Activated CD4-positive, alpha-beta T cell treated with anti-CD3 and anti-CD28 coated beads for 36 hours (primary cell): ENCODE data around the gene C9orf85. TPM values are rescaled to one million over a fixed set of nuclear protein-coding genes. Genes with fewer than 3 reads are reported as not detected.

ENCODE experiments used
- ATAC-seq: fragments of 200-7000 bp; cut with Tn5 transposase; one replicate; pipeline ENCODE4 v1.10.0; 2021; ENCODE audit warnings: mild to moderate bottlenecking, moderate library complexity
- CTCF ChIA-PET: fragments of 350-600 bp; sonication (Branson Sonifier 250); formaldehyde crosslinking; loops from one replicate; lab custom pipeline; 2021; ENCODE audit warnings: antibody characterized with exemption; lab: Charles Lee
- POLR2A ChIA-PET: fragments of 350-600 bp; sonication (Branson Sonifier 250); formaldehyde crosslinking; loops from one replicate; lab custom pipeline; 2021; ENCODE audit warnings: antibody characterized with exemption, inconsistent platforms; lab: Charles Lee
- DNase-seq: peaks from one replicate; pipeline ENCODE4 v3.0.0-alpha.2; 2020
- H3K27ac Mint-ChIP-seq: one replicate; pipeline ENCODE4 v1.8.0; 2021; ENCODE audit warnings: mixed read lengths
- H3K27me3 Mint-ChIP-seq: one replicate; pipeline ENCODE4 v1.8.0; 2021; ENCODE audit warnings: mixed read lengths
- H3K36me3 Mint-ChIP-seq: one replicate; pipeline ENCODE4 v1.8.0; 2021; ENCODE audit warnings: low read depth, mixed read lengths
- H3K4me1 Mint-ChIP-seq: one replicate; pipeline ENCODE4 v1.8.0; 2021; ENCODE audit warnings: mixed read lengths
- H3K4me3 Mint-ChIP-seq: one replicate; pipeline ENCODE4 v1.8.0; 2021; ENCODE audit warnings: mild to moderate bottlenecking, moderate library complexity, mixed read lengths
- H3K9me3 Mint-ChIP-seq: one replicate; pipeline ENCODE4 v1.8.0; 2021; ENCODE audit warnings: low read depth, mixed read lengths
- intact Hi-C, 2 experiments: fragments of 100-400 bp; cut with DNase I in 1 of 2; cut with micrococcal nuclease in 1 of 2; formaldehyde crosslinking; loops; one replicate each; pipeline versions ENCODE4 v1.14.2 to v1.15.1; 2022 to 2024; cut with DNase I, micrococcal nuclease
- total RNA-seq, 2 experiments: library from RNA; stranded (reverse); gene quantifications; one replicate each; pipeline ENCODE4 v1.2.3, GENCODE V29; 2021

The C9orf85 gene
- total RNA-seq, 2 experiments from 2014 or later, result 10.2 to 10.4 TPM

DNA sequence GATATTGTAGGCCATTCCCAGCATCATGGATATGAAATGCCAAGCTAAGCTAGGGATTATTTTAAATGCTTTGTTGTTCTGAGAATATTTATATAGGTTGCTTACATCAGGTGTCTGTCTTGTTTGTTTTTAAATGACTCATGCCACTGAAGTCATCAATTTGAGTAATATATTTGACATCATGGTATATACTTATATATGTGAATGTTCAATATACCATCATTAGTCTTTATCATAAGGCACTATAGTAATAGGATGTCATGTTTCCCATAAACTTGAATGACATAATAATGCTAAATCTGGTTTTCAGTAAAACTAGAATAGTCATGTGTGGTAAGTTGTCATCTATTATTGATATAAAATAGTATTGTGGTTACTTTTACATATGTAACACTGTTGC lies 13.1 kb downstream of the C9orf85 start:
- intact Hi-C loops, result no loop called here
- Mint-ChIP-seq H3K9me3 (no peaks in the 10 kb centered on the region), H3K4me1 (peaks cover 4% of the 10 kb centered on the region), H3K36me3 (peaks cover 17% of the 10 kb centered on the region), H3K27ac (no peak overlapping the region), H3K27me3 (no peaks in the 10 kb centered on the region), H3K4me3 (no peak overlapping the region)
- ATAC-seq (no peak), DNase-seq (no peak)
- CTCF ChIA-PET, result interaction anchor here (1.4 kb wide), 1 partner anchor 13 kb away, joined by 3 read pairs; the partner anchor contains the start of genes ABHD17B and C9orf85
- POLR2A ChIA-PET, result no interaction called here

DNA sequence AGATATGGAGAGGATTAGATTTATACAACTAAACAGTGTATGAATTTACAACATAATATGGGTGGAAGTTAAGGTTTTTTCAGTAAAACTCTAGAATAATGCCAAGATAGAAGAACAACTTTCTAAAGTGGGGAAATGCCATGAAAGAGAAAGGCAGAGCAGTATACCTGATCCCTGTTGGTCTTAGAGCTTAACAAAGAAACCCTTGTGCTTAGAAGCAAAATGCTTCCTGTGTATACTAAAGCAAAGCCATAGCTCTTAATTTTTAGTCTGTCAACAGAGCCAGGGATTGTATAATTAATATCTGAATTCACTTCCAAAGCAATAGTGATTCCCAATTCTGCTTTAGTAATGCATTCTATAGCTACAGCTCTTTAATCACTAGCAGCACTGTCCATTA lies 14.4 kb downstream of the C9orf85 start:
- no peaks in the 10 kb centered on the region for H3K9me3 Mint-ChIP-seq
- no peak overlapping the region for H3K27ac Mint-ChIP-seq
- H3K36me3 Mint-ChIP-seq, result peaks cover 19% of the 10 kb centered on the region
- H3K27me3 Mint-ChIP-seq, result no peaks in the 10 kb centered on the region
- ChIA-PET CTCF (interaction anchor here (0.9 to 1.5 kb wide), 4 partner anchors 9 to 107 kb away, joined by 3 to 5 read pairs (median 3); partner anchors contain the start of genes ABHD17B and C9orf85), POLR2A (no interaction called here)
- intact Hi-C loops, result no loop called here
- no peak for ATAC-seq
- H3K4me1 Mint-ChIP-seq, result peaks cover 4% of the 10 kb centered on the region
- no peak overlapping the region for H3K4me3 Mint-ChIP-seq
- DNase-seq, result no peak

DNA sequence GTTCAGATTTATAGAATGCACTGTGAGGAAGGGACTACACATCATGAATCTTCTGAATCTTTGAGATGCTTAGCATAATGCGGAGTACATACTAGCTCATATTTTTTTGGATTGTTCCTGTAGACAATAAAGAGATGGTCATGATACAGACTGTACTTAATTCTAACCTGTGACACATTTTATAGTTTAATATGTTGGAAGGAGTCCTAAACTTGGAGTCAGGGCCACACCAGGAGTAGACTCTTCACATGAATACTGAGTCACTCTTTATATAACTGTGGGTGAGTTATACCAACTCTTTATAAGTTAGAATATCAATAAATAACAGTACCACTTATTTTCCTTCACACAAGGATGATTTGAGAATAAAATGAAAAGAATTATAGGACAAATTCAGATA lies 16.9 kb downstream of the C9orf85 start:
- Mint-ChIP-seq H3K9me3 (no peaks in the 10 kb centered on the region), H3K4me3 (no peak overlapping the region), H3K4me1 (no peaks in the 10 kb centered on the region), H3K27me3 (no peaks in the 10 kb centered on the region), H3K36me3 (peaks cover 10% of the 10 kb centered on the region), H3K27ac (no peak overlapping the region)
- ChIA-PET CTCF (interaction anchor here (0.6 kb wide), 1 partner anchor 21 kb away, joined by 3 read pairs; no protein-coding TSS in a partner anchor), POLR2A (no interaction called here)
- DNase-seq (no peak), ATAC-seq (no peak)
- intact Hi-C loops, result no loop called here

DNA sequence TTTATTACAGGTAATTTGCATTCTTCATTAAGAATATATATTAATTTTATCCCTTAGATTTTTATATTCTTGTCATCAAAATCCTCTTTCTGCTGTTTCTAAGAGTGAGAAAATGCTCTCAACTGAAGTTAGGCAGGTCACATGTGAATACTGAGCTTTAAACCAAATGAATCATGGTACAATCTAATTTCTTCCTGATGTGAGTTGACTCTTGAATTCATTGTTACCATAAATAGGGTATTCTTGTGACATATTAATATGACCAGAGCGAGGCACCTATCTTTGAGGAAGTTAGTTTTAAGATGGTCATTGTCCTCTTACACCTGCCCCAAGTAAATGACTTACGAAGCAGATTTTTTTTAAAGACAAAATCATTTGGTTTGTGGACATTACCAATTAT lies 17.4 kb downstream of the C9orf85 start:
- Mint-ChIP-seq H3K4me3 (no peak overlapping the region), H3K36me3 (peaks cover 8% of the 10 kb centered on the region), H3K27ac (no peak overlapping the region), H3K4me1 (no peaks in the 10 kb centered on the region), H3K9me3 (no peaks in the 10 kb centered on the region), H3K27me3 (no peaks in the 10 kb centered on the region)
- ATAC-seq, result no peak
- no peak for DNase-seq
- POLR2A ChIA-PET, result no interaction called here
- intact Hi-C loops, result no loop called here
- CTCF ChIA-PET, result interaction anchor here (0.6 kb wide), 1 partner anchor 21 kb away, joined by 3 read pairs; no protein-coding TSS in a partner anchor

DNA sequence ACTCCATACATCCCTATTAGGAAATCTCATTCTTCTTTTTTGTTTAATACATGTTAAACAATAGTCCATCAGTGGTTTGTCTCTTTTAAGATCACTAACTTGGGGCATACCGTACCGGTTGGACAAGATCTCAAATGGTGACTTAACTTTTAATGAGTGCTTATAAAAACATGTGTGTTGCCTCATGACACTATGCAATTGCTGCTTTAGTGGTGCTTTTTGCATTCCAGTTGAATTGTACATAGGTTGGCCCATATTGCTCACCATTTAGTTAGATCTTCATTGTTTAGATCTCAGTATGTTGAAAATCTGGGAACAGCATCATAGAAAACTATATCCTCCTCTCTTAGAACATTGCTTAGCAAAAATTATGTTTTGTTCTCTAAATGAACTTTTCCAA lies 17.8 kb downstream of the C9orf85 start:
- peaks cover 6% of the 10 kb centered on the region for H3K36me3 Mint-ChIP-seq
- H3K27me3 Mint-ChIP-seq, result no peaks in the 10 kb centered on the region
- no peaks in the 10 kb centered on the region for H3K9me3 Mint-ChIP-seq
- H3K4me1 Mint-ChIP-seq, result no peaks in the 10 kb centered on the region
- POLR2A ChIA-PET, result no interaction called here
- CTCF ChIA-PET, result no interaction called here
- no peak overlapping the region for H3K27ac Mint-ChIP-seq
- intact Hi-C loops, result no loop called here
- DNase-seq, result no peak
- no peak for ATAC-seq
- no peak overlapping the region for H3K4me3 Mint-ChIP-seq

DNA sequence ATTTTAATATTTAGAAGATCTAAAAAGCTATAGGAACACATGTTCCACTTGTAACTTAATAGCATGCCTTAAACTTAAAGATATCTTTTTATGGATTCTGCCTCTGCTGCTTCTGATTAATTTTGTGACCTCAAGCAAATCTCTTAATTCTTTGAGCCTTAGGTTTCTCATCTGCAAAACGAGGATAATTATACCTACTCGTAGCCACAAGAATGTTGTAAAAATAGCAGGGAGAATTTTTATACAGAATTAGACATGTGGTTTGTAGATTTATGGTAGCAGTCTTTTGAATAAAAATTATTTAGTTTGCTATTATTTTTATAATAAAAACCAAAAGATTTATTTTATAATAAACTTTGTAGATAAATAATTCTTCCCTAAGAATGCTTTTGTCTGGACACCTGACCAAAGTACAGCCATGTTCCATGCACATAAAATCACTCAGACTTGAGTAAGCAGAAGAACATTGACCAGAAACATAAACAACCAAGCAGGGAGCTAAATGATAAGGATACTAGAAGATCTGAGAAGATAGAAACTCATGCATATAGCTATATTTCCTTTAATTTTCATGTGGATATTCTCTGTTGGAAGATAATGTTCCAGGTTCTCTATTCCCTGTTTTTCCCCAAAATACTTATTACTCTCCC lies 18.5 kb downstream of the C9orf85 start:
- DNase-seq, result no peak
- no peaks in the 10 kb centered on the region for H3K4me1 Mint-ChIP-seq
- no peak for ATAC-seq
- H3K27me3 Mint-ChIP-seq, result no peaks in the 10 kb centered on the region
- intact Hi-C loops, result no loop called here
- ChIA-PET CTCF (no interaction called here), POLR2A (no interaction called here)
- H3K36me3 Mint-ChIP-seq, result peaks cover 4% of the 10 kb centered on the region
- no peak overlapping the region for H3K4me3 Mint-ChIP-seq
- no peaks in the 10 kb centered on the region for H3K9me3 Mint-ChIP-seq
- no peak overlapping the region for H3K27ac Mint-ChIP-seq

DNA sequence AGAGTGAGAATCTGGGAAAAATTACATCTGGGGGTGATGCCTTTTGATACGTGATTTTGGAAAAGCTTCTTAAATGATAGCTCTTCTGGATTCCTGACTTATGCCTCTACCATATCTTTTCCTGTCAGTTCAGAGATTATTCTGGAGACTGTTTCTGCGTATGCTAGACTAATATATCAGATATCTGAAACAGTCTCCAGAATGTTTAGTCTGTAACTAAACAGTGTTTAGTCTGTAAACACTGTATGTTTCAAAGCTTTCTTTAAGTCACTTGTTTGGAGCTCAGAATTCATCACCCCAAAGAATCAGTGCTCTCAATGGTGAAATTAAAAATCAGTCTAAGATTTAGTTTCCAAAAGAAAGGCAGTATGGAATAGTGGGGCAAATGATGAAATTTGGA lies 19.7 kb downstream of the C9orf85 start:
- H3K4me1 Mint-ChIP-seq, result peaks cover 7% of the 10 kb centered on the region
- POLR2A ChIA-PET, result no interaction called here
- no peak overlapping the region for H3K4me3 Mint-ChIP-seq
- DNase-seq, result no peak
- CTCF ChIA-PET, result interaction anchor here (0.6 to 1.3 kb wide), 2 partner anchors 90 to 645 kb away, joined by 3 read pairs; no protein-coding TSS in a partner anchor
- no peaks in the 10 kb centered on the region for H3K27me3 Mint-ChIP-seq
- no peak for ATAC-seq
- H3K27ac Mint-ChIP-seq, result no peak overlapping the region
- H3K9me3 Mint-ChIP-seq, result no peaks in the 10 kb centered on the region
- peaks cover 4% of the 10 kb centered on the region for H3K36me3 Mint-ChIP-seq
- intact Hi-C loops, result no loop called here

DNA sequence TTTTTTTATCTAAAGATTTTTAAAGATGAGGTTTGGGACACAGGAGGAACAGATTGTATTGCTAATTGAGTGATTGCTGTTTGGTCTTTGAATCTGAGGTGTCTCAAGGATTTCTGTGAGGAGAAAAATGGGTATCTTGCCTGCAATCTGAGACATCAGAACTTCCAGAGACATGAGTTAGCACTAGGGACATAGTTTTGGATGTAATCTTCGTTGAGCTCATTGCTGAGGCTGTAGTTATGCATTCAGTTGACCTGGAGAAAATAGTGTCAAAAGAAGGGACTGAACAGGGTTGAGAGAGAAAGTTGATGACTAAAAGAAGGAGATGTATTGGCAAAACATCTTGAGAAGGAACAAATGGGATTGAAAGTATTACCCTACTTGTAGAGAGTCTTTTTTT lies 24.6 kb downstream of the C9orf85 start:
- ChIA-PET CTCF (no interaction called here), POLR2A (no interaction called here)
- ATAC-seq (no peak), DNase-seq (no peak)
- intact Hi-C loops, result no loop called here
- H3K36me3 Mint-ChIP-seq, result no peaks in the 10 kb centered on the region
- H3K27ac Mint-ChIP-seq, result no peak overlapping the region
- peaks cover 17% of the 10 kb centered on the region for H3K4me1 Mint-ChIP-seq
- no peaks in the 10 kb centered on the region for H3K9me3 Mint-ChIP-seq
- no peaks in the 10 kb centered on the region for H3K27me3 Mint-ChIP-seq
- no peak overlapping the region for H3K4me3 Mint-ChIP-seq

DNA sequence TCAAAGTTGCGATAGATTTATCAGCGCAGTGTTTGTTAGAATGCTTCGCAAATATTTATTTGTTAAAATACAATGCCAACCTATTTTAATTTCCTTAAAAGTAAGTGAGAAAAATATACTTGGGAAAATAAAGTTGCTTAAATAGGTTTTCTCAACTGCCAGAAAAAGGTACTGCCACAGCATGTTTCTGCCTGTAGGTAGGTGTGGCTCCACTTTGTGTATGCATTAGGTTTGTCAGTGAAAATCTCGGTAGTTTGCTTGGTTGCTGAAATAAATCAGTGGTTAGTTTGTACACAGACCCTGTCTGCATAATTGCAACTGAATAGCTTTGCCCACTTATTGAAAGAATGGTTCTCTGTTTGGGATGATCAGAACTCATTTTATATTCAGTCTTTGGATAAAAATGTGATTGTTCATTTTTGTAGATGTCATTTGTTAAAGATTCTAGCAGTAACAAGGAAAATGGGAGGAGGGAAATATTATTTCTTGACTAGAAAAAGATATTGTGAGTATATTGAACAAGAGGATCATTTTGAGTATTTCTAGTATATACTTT lies 25.7 kb downstream of the C9orf85 start:
- intact Hi-C loops, result no loop called here
- H3K4me3 Mint-ChIP-seq, result no peak overlapping the region
- no peak for DNase-seq
- H3K27ac Mint-ChIP-seq, result no peak overlapping the region
- no peaks in the 10 kb centered on the region for H3K36me3 Mint-ChIP-seq
- ChIA-PET POLR2A (interaction anchor here (0.6 kb wide), 1 partner anchor 1367 kb away, joined by 3 read pairs; no protein-coding TSS in a partner anchor), CTCF (interaction anchor here (0.5 to 1.7 kb wide), 2 partner anchors 30 to 88 kb away, joined by 3 to 5 read pairs; no protein-coding TSS in a partner anchor)
- peaks cover 23% of the 10 kb centered on the region for H3K4me1 Mint-ChIP-seq
- no peak for ATAC-seq
- H3K27me3 Mint-ChIP-seq, result no peaks in the 10 kb centered on the region
- H3K9me3 Mint-ChIP-seq, result no peaks in the 10 kb centered on the region

DNA sequence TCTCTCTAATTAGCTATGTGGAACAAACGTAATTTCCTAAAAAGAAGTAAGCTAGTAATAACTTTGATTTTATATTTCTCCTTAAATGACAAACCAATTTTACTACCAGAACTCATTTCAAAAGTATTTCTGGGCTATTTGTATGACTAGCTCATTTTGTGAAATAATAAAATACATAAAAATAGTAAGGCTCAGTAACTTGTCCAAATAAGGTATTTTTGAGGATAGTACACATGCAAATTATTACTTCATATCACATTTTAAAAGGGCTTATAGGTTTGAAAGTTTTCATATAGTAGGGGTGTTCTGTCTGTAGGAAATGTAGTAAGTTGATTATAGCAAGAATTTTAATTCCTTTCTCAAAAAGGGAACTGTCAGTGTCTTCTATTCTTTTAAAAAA lies 26.5 kb downstream of the C9orf85 start:
- ChIA-PET CTCF (interaction anchor here (1.7 kb wide), 1 partner anchor 87 kb away, joined by 5 read pairs; no protein-coding TSS in a partner anchor), POLR2A (interaction anchor here (0.6 kb wide), 1 partner anchor 1367 kb away, joined by 3 read pairs; no protein-coding TSS in a partner anchor)
- Mint-ChIP-seq H3K27me3 (no peaks in the 10 kb centered on the region), H3K4me3 (no peak overlapping the region), H3K9me3 (no peaks in the 10 kb centered on the region), H3K4me1 (peaks cover 23% of the 10 kb centered on the region), H3K27ac (no peak overlapping the region), H3K36me3 (no peaks in the 10 kb centered on the region)
- intact Hi-C loops, result no loop called here
- no peak for ATAC-seq
- no peak for DNase-seq

DNA sequence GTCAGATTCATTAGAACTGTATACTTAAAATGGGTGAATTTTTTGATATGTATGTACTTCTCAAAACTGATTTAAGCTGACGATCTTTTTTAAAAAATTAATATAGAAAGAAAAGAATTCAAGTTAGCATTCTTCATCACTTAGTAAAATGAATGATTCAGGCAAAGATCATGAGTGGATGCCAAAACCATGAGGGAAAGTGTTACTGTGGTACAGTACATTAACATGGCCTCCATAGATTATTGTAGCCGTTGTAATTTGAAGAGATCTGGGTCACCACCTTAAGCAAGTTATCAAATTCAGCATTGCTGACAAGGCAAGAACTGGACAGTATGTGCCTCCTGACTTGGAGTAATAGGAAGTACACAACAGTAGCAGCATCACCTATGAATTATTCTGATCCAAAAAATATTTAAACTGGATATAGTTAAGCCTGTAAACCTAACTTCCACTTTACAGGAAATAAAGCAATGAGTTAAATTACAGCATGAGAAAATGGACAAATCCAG lies 29.7 kb downstream of the C9orf85 start:
- no peaks in the 10 kb centered on the region for H3K9me3 Mint-ChIP-seq
- no peak overlapping the region for H3K27ac Mint-ChIP-seq
- CTCF ChIA-PET, result interaction anchor here (1.1 kb wide), 1 partner anchor 122 kb away, joined by 3 read pairs; no protein-coding TSS in a partner anchor
- no peak overlapping the region for H3K4me3 Mint-ChIP-seq
- POLR2A ChIA-PET, result no interaction called here
- H3K27me3 Mint-ChIP-seq, result no peaks in the 10 kb centered on the region
- intact Hi-C loops, result no loop called here
- DNase-seq (no peak), ATAC-seq (no peak)
- no peaks in the 10 kb centered on the region for H3K36me3 Mint-ChIP-seq
- H3K4me1 Mint-ChIP-seq, result peaks cover 17% of the 10 kb centered on the region
